WTC11 (cell line): ENCODE data around the gene ALKBH8. TPM values are rescaled to one million over a fixed set of nuclear protein-coding genes. Genes with fewer than 3 reads are reported as not detected.

Experiments
- ATAC-seq: fragments of 200-7000 bp; cut with Tn5 transposase; 2 replicates; pipeline ENCODE4 v1.10.0; 2021; ENCODE audit warnings: mild to moderate bottlenecking, moderate library complexity
- CTCF ChIA-PET: fragments of 300-600 bp; sonication (Branson Sonifier 250); formaldehyde crosslinking; loops from one replicate; lab custom pipeline; 2021; ENCODE audit warnings: antibody characterized with exemption; lab: Charles Lee
- POLR2A ChIA-PET: fragments of 350-600 bp; sonication (Branson Sonifier 250); formaldehyde crosslinking; loops from one replicate; lab custom pipeline; 2021; ENCODE audit warnings: antibody characterized with exemption; lab: Charles Lee
- DNase-seq: peaks from one replicate; pipeline ENCODE4 v3.0.0; 2021; ENCODE audit warnings: low spot score
- H3K27ac Mint-ChIP-seq: 2 replicates; pipeline ENCODE4 v1.8.0; 2021; ENCODE audit warnings: mixed read lengths
- H3K27me3 Mint-ChIP-seq: 2 replicates; pipeline ENCODE4 v1.8.0; 2021; ENCODE audit warnings: low read depth, mild to moderate bottlenecking, moderate library complexity, mixed read lengths
- H3K36me3 Mint-ChIP-seq: 2 replicates; pipeline ENCODE4 v1.8.0; 2021; ENCODE audit warnings: mixed read lengths
- H3K4me1 Mint-ChIP-seq: 2 replicates; pipeline ENCODE4 v1.8.0; 2022; ENCODE audit warnings: mixed read lengths
- H3K4me3 Mint-ChIP-seq: 2 replicates; pipeline ENCODE4 v1.8.0; 2021; ENCODE audit warnings: mild to moderate bottlenecking, moderate library complexity, mixed read lengths
- H3K9me3 Mint-ChIP-seq: 2 replicates; pipeline ENCODE4 v1.8.0; 2021; ENCODE audit warnings: mixed read lengths
- FOXP1 ChIP-seq: sonication (generic); formaldehyde crosslinking; IDR thresholded peaks from 2 replicates; pipeline ENCODE4 v1.8.0; 2022; ENCODE audit warnings: missing genetic modification reagents, mild to moderate bottlenecking, moderate library complexity, borderline replicate concordance
- GABPB1 ChIP-seq: sonication (generic); formaldehyde crosslinking; IDR thresholded peaks from 2 replicates; pipeline ENCODE4 v1.8.1; 2023; ENCODE audit warnings: mild to moderate bottlenecking, missing genetic modification reagents
- MYBL2 ChIP-seq: sonication (generic); formaldehyde crosslinking; IDR thresholded peaks from 2 replicates; pipeline ENCODE4 v1.8.1; 2023; ENCODE audit warnings: mild to moderate bottlenecking, moderate library complexity, missing genetic modification reagents
- NR2C2 ChIP-seq: sonication (generic); formaldehyde crosslinking; IDR thresholded peaks from 2 replicates; pipeline ENCODE4 v1.8.0; 2022; ENCODE audit warnings: mild to moderate bottlenecking, missing genetic modification reagents
- TEAD1 ChIP-seq: sonication (generic); formaldehyde crosslinking; IDR thresholded peaks from 2 replicates; pipeline ENCODE4 v1.8.0; 2022; ENCODE audit warnings: mild to moderate bottlenecking, missing genetic modification reagents
- TEAD4 ChIP-seq: sonication (generic); formaldehyde crosslinking; IDR thresholded peaks from 2 replicates; pipeline ENCODE4 v1.8.0; 2022; ENCODE audit warnings: mild to moderate bottlenecking, missing genetic modification reagents
- ZNF232 ChIP-seq: sonication (generic); formaldehyde crosslinking; IDR thresholded peaks from 2 replicates; pipeline ENCODE4 v1.8.0; 2022; ENCODE audit warnings: mild to moderate bottlenecking, missing genetic modification reagents
- ZNF317 ChIP-seq: sonication (generic); formaldehyde crosslinking; IDR thresholded peaks from 2 replicates; pipeline ENCODE4 v1.8.1; 2023; ENCODE audit warnings: low read depth, mild to moderate bottlenecking, moderate library complexity, missing genetic modification reagents, borderline replicate concordance
- ZNF396 ChIP-seq: fragments of 250-450 bp; sonication (Bioruptor Pico); IDR thresholded peaks from 2 replicates; pipeline ENCODE4 v1.8.0; 2021; ENCODE audit warnings: mild to moderate bottlenecking, moderate library complexity, borderline replicate concordance
- total RNA-seq: library from RNA; stranded (reverse); gene quantifications from 3 replicates; pipeline ENCODE4 v1.2.3, GENCODE V29; 2021
- TF ChIP-seq, protein P1 (sequence below): sonication (generic); formaldehyde crosslinking; IDR thresholded peaks from 2 replicates; pipeline ENCODE4 v1.8.0; 2022; ENCODE audit warnings: mild to moderate bottlenecking, missing genetic modification reagents
- TF ChIP-seq, protein P2 (sequence below): sonication (generic); formaldehyde crosslinking; IDR thresholded peaks from 2 replicates; pipeline ENCODE4 v1.8.1; 2022; ENCODE audit warnings: low read depth, mild to moderate bottlenecking, moderate library complexity, missing genetic modification reagents, borderline replicate concordance
- TF ChIP-seq, protein P3 (sequence below): fragments of 250-450 bp; sonication (Bioruptor Pico); IDR thresholded peaks from 2 replicates; pipeline ENCODE4 v1.9.0; 2021; ENCODE audit warnings: mild to moderate bottlenecking
- TF ChIP-seq, protein P4 (sequence below): fragments of 250-450 bp; sonication (Bioruptor Pico); IDR thresholded peaks from 2 replicates; pipeline ENCODE4 v1.9.0; 2021; ENCODE audit warnings: mild to moderate bottlenecking
- TF ChIP-seq, protein P5 (sequence below): fragments of 250-450 bp; sonication (Bioruptor Pico); IDR thresholded peaks from 2 replicates; pipeline ENCODE4 v1.9.0; 2021; ENCODE audit warnings: mild to moderate bottlenecking, borderline replicate concordance
- TF ChIP-seq, protein P6 (sequence below): sonication (generic); formaldehyde crosslinking; conservative IDR thresholded peaks from 2 replicates; pipeline ENCODE4 v1.8.1; 2022; ENCODE audit warnings: mild to moderate bottlenecking, missing genetic modification reagents
- TF ChIP-seq, protein P7 (sequence below): sonication (generic); formaldehyde crosslinking; IDR thresholded peaks from 2 replicates; pipeline ENCODE4 v1.8.1; 2022; ENCODE audit warnings: mild to moderate bottlenecking, moderate library complexity, missing genetic modification reagents
- TF ChIP-seq, protein P8 (sequence below): sonication (generic); formaldehyde crosslinking; IDR thresholded peaks from 2 replicates; pipeline ENCODE4 v1.8.0; 2022; ENCODE audit warnings: mild to moderate bottlenecking, missing genetic modification reagents
- TF ChIP-seq, protein P9 (sequence below): sonication (generic); formaldehyde crosslinking; IDR thresholded peaks from 2 replicates; pipeline ENCODE4 v1.8.0; 2023; ENCODE audit warnings: mild to moderate bottlenecking, missing genetic modification reagents

ALKBH8 gene
- total RNA-seq, 1 experiment from 2014 or later = 9.5 TPM

DNA sequence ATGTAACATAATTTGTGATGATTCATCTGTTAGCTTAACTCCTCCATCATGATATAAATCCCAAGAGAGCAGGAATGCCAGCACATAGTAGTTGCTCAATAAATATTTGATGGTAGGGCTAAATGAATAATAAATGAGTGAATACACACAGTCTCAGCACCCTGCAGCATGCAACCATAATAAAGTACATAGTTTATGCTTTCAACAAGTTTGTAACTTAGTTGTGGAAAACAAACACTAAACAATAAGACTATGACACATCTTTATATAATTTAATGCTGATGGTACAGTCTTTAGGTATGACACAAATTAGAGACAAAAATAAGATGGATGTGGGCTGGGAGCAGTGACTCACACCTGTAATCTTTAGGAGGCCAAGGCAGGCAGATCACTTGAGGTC lies 3.8 kb downstream of the ALKBH8 start:
- no peak for DNase-seq
- H3K9me3 Mint-ChIP-seq = no peaks in the 10 kb centered on the region
- no peak for TF ChIP-seq ZNF396
- TF ChIP-seq, protein P1, sequence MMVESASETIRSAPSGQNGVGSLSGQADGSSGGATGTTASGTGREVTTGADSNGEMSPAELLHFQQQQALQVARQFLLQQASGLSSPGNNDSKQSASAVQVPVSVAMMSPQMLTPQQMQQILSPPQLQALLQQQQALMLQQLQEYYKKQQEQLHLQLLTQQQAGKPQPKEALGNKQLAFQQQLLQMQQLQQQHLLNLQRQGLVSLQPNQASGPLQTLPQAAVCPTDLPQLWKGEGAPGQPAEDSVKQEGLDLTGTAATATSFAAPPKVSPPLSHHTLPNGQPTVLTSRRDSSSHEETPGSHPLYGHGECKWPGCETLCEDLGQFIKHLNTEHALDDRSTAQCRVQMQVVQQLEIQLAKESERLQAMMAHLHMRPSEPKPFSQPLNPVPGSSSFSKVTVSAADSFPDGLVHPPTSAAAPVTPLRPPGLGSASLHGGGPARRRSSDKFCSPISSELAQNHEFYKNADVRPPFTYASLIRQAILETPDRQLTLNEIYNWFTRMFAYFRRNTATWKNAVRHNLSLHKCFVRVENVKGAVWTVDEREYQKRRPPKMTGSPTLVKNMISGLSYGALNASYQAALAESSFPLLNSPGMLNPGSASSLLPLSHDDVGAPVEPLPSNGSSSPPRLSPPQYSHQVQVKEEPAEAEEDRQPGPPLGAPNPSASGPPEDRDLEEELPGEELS (CRISPR knock-in tag) = no peak
- TF ChIP-seq, protein P2, sequence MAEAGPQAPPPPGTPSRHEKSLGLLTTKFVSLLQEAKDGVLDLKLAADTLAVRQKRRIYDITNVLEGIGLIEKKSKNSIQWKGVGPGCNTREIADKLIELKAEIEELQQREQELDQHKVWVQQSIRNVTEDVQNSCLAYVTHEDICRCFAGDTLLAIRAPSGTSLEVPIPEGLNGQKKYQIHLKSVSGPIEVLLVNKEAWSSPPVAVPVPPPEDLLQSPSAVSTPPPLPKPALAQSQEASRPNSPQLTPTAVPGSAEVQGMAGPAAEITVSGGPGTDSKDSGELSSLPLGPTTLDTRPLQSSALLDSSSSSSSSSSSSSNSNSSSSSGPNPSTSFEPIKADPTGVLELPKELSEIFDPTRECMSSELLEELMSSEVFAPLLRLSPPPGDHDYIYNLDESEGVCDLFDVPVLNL (CRISPR knock-in tag) = no peak
- TF ChIP-seq ZNF317 (CRISPR knock-in tag) = no peak
- TF ChIP-seq, all 79 proteins: peak for 0
- no peak for ATAC-seq
- no peaks in the 10 kb centered on the region for H3K27me3 Mint-ChIP-seq
- H3K27ac Mint-ChIP-seq = no peak overlapping the region
- ChIA-PET CTCF (no interaction called here), POLR2A (no interaction called here)
- peaks cover 22% of the 10 kb centered on the region for H3K4me1 Mint-ChIP-seq
- H3K36me3 Mint-ChIP-seq = 0 out of 2 replicates have a peak, but pooled peaks cover 5% of the 10 kb centered on the region
- H3K4me3 Mint-ChIP-seq = no peak overlapping the region

DNA sequence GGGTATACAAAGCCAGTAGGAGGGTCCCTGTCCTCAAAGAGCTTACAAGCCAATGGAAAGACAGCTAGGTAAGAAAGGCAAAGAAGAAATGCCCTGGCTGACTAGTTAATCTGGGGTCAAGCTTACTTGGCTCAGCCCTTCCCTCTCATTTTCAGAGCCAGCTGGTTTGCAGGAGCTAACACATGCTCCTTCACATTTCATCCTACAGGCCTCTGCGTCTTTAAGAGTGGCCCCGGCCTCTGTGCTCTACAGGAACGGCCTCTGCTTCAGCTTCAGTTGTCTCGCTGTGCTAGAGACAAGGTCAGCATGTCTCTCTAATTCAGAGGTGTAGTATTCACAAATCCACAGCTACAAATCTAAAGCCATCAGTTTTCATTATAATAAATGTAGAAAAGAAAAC lies 15.2 kb downstream of the ALKBH8 start:
- TF ChIP-seq, protein P3, sequence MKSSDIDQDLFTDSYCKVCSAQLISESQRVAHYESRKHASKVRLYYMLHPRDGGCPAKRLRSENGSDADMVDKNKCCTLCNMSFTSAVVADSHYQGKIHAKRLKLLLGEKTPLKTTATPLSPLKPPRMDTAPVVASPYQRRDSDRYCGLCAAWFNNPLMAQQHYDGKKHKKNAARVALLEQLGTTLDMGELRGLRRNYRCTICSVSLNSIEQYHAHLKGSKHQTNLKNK = no peak
- TF ChIP-seq, protein P4, sequence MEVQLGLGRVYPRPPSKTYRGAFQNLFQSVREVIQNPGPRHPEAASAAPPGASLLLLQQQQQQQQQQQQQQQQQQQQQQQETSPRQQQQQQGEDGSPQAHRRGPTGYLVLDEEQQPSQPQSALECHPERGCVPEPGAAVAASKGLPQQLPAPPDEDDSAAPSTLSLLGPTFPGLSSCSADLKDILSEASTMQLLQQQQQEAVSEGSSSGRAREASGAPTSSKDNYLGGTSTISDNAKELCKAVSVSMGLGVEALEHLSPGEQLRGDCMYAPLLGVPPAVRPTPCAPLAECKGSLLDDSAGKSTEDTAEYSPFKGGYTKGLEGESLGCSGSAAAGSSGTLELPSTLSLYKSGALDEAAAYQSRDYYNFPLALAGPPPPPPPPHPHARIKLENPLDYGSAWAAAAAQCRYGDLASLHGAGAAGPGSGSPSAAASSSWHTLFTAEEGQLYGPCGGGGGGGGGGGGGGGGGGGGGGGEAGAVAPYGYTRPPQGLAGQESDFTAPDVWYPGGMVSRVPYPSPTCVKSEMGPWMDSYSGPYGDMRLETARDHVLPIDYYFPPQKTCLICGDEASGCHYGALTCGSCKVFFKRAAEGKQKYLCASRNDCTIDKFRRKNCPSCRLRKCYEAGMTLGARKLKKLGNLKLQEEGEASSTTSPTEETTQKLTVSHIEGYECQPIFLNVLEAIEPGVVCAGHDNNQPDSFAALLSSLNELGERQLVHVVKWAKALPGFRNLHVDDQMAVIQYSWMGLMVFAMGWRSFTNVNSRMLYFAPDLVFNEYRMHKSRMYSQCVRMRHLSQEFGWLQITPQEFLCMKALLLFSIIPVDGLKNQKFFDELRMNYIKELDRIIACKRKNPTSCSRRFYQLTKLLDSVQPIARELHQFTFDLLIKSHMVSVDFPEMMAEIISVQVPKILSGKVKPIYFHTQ (CRISPR knock-in tag) = no peak
- TF ChIP-seq FOXP1 (no peak), MYBL2 (CRISPR knock-in tag) (no peak), TEAD1 (CRISPR knock-in tag) (no peak), ZNF232 (CRISPR knock-in tag) (no peak), TEAD4 (CRISPR knock-in tag) (no peak), NR2C2 (CRISPR knock-in tag) (no peak), GABPB1 (no peak)
- TF ChIP-seq, protein P5, sequence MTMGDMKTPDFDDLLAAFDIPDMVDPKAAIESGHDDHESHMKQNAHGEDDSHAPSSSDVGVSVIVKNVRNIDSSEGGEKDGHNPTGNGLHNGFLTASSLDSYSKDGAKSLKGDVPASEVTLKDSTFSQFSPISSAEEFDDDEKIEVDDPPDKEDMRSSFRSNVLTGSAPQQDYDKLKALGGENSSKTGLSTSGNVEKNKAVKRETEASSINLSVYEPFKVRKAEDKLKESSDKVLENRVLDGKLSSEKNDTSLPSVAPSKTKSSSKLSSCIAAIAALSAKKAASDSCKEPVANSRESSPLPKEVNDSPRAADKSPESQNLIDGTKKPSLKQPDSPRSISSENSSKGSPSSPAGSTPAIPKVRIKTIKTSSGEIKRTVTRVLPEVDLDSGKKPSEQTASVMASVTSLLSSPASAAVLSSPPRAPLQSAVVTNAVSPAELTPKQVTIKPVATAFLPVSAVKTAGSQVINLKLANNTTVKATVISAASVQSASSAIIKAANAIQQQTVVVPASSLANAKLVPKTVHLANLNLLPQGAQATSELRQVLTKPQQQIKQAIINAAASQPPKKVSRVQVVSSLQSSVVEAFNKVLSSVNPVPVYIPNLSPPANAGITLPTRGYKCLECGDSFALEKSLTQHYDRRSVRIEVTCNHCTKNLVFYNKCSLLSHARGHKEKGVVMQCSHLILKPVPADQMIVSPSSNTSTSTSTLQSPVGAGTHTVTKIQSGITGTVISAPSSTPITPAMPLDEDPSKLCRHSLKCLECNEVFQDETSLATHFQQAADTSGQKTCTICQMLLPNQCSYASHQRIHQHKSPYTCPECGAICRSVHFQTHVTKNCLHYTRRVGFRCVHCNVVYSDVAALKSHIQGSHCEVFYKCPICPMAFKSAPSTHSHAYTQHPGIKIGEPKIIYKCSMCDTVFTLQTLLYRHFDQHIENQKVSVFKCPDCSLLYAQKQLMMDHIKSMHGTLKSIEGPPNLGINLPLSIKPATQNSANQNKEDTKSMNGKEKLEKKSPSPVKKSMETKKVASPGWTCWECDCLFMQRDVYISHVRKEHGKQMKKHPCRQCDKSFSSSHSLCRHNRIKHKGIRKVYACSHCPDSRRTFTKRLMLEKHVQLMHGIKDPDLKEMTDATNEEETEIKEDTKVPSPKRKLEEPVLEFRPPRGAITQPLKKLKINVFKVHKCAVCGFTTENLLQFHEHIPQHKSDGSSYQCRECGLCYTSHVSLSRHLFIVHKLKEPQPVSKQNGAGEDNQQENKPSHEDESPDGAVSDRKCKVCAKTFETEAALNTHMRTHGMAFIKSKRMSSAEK (CRISPR knock-in tag) = no peak
- TF ChIP-seq, protein P6, sequence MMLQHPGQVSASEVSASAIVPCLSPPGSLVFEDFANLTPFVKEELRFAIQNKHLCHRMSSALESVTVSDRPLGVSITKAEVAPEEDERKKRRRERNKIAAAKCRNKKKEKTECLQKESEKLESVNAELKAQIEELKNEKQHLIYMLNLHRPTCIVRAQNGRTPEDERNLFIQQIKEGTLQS = no peak
- TF ChIP-seq, protein P7, sequence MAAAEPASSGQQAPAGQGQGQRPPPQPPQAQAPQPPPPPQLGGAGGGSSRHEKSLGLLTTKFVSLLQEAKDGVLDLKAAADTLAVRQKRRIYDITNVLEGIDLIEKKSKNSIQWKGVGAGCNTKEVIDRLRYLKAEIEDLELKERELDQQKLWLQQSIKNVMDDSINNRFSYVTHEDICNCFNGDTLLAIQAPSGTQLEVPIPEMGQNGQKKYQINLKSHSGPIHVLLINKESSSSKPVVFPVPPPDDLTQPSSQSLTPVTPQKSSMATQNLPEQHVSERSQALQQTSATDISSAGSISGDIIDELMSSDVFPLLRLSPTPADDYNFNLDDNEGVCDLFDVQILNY (CRISPR knock-in tag) = no peak
- TF ChIP-seq, protein P8, sequence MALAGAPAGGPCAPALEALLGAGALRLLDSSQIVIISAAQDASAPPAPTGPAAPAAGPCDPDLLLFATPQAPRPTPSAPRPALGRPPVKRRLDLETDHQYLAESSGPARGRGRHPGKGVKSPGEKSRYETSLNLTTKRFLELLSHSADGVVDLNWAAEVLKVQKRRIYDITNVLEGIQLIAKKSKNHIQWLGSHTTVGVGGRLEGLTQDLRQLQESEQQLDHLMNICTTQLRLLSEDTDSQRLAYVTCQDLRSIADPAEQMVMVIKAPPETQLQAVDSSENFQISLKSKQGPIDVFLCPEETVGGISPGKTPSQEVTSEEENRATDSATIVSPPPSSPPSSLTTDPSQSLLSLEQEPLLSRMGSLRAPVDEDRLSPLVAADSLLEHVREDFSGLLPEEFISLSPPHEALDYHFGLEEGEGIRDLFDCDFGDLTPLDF (CRISPR knock-in tag) = no peak
- TF ChIP-seq, protein P9, sequence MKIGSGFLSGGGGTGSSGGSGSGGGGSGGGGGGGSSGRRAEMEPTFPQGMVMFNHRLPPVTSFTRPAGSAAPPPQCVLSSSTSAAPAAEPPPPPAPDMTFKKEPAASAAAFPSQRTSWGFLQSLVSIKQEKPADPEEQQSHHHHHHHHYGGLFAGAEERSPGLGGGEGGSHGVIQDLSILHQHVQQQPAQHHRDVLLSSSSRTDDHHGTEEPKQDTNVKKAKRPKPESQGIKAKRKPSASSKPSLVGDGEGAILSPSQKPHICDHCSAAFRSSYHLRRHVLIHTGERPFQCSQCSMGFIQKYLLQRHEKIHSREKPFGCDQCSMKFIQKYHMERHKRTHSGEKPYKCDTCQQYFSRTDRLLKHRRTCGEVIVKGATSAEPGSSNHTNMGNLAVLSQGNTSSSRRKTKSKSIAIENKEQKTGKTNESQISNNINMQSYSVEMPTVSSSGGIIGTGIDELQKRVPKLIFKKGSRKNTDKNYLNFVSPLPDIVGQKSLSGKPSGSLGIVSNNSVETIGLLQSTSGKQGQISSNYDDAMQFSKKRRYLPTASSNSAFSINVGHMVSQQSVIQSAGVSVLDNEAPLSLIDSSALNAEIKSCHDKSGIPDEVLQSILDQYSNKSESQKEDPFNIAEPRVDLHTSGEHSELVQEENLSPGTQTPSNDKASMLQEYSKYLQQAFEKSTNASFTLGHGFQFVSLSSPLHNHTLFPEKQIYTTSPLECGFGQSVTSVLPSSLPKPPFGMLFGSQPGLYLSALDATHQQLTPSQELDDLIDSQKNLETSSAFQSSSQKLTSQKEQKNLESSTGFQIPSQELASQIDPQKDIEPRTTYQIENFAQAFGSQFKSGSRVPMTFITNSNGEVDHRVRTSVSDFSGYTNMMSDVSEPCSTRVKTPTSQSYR (CRISPR knock-in tag) = no peak
- H3K36me3 Mint-ChIP-seq = peaks cover 20% of the 10 kb centered on the region
- H3K4me1 Mint-ChIP-seq = no peaks in the 10 kb centered on the region
- no peak overlapping the region for H3K27ac Mint-ChIP-seq
- ChIA-PET POLR2A (no interaction called here), CTCF (interaction anchor here (0.6 to 2.5 kb wide), 5 partner anchors 36 to 503 kb away, joined by 3 to 13 read pairs (median 3); no protein-coding TSS in a partner anchor)
- H3K4me3 Mint-ChIP-seq = no peak overlapping the region
- H3K9me3 Mint-ChIP-seq = no peaks in the 10 kb centered on the region
- no peaks in the 10 kb centered on the region for H3K27me3 Mint-ChIP-seq
- ATAC-seq = no peak
- DNase-seq = no peak
